Measurements from ENCODE around the gene FTCD.
A peak's percentile ranks its signal among the peaks of the same experiment; 100 is the strongest.
"Not testable (repeated sequence)": the region's sequence is repeated elsewhere in the genome, so short reads cannot be mapped to it uniquely, and the experiment has no call there.

FTCD gene

DNA sequence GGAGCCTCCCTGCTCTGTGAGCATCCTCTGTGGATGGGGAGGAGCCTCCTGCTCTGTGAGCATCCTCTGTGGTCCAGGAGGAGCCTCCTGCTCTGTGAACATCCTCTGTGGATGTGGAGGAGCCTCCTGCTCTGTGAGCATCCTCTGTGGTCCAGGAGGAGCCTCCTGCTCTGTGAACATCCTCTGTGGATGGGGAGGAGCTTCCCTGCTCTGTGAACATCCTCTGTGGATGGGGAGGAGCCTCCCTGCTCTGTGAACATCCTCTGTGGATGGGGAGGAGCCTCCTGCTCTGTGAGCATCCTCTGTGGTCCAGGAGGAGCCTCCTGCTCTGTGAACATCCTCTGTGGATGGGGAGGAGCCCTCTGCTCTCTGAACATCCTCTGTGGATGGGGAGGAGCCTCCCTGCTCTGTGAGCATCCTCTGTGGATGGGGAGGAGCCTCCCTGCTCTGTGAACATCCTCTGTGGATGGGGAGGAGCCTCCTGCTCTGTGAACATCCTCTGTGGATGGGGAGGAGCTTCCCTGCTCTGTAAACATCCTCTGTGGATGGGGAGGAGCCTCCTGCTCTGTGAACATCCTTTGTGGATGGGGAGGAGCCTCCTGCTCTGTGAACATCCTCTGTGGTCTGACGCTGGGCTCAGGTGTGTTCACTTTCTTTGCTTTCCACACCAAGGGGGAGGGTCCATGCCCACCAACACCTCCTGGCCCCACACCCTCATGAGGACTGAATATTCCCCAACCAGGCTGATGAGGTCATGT, 15.2 kb upstream of the FTCD start:
- DNase-seq (ENCODE audit: low spot score): not testable (repeated sequence)

DNA sequence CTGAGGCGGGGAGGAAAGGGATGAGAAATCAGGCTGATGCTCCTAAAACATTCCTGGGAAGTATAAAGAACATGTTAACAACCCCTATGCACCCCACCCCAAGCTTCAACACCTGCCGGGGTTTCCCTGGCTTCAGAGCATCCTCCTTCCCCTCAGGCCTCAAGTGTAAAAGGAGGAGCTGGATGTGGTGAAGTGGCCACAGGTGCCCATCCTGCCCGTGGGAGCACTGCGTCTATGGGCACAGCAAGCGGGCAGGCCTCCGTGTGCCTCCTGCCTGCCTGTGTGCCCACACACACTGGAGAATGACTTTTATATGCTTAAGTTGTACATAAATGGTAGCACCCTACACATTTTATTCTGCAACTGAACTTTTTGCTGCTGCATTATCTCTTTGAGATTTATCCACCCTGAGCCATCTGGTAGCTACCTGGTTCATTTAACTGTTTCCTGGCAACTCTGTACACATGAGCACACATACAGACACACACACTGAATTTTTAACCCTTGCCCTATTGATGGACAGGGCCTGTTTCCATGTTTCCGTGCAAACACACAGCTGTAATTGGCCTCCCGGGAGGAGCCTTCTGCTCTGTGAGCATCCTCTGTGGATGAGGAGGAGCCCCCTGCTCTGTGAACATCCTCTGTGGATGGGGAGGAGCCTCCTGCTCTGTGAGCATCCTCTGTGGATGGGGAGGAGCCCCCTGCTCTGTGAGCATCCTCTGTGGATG, 13.4 kb upstream of the FTCD start:
- no peak for DNase-seq (ENCODE audit: low spot score)

DNA sequence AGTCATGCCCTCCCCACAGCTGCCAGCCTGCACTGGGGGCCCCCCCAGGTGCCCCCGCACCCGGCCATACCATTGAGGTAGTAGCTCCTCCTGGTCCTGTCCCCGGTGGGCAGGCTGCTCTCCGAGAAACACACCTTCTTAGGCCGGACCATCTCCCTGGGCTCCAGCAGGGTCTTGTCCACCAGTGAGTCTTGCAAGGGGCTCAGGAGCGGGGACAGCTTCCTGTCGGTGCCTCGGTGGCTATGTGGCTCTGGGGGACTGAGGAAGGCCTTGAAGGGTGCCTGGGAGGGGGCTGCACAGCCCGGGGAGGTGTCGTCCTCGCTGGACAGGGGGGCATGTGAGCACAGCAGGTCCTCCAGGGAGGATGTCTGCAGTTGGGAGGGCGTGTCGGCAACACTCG, 12.9 kb upstream of the FTCD start:
- no peak for DNase-seq (ENCODE audit: low spot score)

DNA sequence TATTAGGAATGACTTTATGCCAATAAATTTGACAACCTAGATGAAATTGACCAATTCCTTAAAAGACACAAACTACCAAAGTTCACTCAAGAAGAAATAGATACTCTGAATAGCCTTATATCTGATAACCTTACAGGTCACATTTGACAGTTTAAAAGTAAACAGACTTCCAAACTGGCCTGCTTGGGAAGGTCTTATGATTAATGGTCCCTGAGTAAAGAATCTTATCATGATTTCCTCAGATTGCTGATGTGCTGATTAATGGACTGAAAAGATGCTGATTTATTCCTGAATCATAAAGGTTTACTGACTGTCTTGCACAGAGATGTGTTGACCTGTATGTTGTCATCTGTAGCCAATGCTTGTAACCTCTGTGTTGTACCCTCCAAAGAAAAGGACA, 9.7 kb upstream of the FTCD start:
- no peak for DNase-seq (ENCODE audit: low spot score)

DNA sequence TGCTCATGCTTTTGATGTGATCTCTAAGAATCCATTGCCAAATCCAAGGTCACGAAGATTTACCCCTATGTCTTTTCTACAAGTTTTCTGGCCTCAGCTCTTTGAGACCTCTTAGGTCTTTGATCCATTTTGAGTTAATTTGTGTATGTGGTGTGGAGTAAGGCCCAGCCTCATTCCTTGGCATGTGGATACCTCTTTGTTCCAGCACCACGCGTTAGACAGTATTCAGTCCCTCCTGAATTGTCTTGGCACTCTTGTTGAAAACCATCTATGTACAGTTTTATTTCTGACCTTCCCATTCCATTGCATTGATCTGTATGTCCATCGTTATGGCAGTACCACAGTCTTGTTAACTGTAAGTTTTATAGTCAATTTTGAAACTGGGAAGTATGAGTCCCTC, 8.0 kb upstream of the FTCD start:
- no peak for DNase-seq (ENCODE audit: low spot score)

DNA sequence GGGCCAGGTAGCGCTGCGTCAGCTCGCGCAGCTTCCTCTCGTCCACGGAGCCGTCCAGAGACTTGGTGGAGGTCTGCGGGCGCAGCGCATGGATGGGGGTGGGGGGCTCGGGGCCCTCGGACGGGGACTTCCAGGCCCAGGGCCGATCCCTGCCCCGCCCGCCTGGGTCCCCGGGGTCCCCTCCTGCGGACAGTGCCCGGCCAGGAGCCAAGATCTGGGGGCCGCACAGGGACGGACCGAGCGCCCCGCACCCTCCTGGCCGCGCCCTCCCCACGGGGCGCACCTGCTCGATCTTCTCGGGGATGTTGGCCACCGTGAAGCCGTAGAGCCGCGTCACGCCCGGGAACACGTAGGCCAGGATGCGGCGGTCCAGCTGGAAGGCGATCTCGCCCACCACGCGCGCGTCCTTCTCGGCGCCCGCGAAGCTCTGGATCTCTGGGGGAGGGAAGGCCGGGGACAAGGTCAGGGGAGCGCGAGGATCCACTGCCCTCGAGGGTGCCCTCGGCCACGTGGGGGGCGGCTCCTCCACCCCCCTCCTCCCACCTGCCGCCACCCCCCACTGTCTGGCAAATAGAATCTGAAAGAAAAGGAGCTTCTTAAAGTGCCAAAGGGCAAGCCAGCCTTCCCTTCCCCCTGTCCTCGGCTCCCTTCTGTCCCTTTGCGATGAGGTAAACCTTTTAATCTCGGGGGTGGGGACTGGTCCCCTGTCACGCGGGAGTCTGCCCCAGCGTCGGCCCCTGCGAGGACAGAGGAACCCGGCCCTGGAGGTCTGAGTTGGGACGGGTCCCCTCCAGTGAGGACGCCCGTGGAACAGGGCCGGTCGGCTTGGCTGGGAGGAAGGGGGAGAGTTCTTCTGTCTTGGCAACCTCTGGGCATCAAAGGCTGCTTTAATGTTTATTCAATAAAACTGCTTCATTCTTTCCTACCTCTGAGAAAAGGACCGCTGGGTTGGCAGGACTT, 6.5 kb upstream of the FTCD start:
- no peak for DNase-seq (ENCODE audit: low spot score)

DNA sequence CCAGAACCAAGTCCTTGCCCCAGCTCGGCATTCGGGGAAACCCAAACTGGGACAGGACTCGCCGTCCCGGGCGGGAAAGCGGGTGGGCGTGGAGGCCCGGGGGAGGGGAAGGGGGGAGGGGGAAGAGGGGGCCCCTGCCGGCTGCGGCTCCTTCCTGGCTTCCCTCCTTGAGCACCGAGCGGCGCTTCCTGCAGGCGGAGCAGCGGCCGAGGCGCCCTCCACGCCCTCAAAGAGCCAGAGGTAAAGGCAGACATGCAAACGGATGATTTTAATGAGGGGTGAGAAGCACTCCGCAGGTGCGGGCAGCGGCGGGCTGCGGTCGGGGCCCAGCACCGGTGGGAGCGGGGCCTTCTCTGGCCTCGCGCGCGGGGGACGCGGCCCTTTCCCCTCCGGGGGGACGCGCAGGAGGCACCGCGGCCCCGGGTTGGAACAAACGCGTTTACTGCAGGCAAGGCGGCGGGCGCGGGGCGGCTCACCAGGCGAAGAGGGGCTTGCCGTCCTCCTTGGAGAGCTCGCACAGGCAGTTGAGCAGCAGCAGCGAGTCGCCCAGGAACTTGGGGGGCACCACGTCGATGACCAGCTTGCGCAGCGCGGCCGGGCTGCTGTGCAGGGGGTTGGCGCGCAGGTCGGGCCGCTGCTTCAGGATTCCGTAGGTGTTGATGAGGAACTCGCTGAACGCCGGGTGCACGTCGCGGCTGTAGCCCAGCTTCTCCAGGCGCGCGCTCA, 5.7 kb upstream of the FTCD start:
- no peak for DNase-seq (ENCODE audit: low spot score)

DNA sequence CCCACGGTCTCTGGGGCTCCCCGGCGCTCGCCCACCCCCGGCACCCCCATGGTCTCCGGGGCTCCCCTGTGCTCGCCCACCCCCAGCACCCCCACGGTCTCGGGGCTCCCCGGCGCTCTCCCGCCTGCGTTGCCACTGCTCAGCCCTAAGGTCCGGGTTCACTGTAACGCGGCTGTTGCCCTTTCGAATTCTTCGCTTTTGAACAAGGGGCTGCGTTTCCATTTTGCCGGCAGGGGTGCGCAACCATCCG, 5.2 kb upstream of the FTCD start:
- no peak for DNase-seq (ENCODE audit: low spot score)

DNA sequence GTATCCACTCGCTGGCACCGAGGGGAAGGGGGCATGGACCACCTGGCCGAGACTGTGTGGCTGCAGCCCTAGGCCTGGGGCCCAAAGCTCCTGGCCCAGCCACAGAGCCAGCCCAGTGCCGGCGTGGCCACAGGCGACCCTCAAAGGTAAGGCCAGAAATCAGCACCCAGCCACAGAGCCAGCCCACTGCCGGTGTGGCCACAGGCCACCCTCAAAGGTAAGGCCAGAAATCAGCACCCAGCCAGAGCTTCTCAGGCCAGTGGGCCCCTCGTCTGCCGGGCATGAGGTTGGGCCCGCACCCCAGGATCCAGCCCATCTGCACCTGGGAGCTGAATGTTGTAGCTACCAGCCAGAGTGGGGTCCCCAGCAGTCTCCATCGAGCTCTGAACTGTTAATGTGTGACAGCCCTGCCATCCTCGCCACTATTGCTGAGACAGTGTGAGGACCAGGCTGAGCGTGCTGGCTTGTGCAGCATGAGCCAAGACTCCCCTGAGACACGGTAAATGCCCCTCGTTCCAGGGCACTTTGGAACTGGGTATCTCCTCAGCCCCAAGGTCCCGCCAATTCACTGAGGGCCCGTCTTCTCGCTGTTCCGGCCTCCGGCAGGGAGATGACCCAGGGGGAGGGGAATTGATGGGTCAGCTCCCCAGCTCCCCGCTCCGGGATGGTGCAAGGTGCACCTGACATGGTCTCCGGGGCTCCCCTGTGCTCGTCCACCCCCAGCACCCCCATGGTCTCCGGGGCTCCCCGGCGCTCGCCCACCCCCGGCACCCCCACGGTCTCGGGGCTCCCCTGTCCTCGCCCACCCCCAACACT, 4.7 kb upstream of the FTCD start:
- DNase-seq (ENCODE audit: low spot score): no peak

DNA sequence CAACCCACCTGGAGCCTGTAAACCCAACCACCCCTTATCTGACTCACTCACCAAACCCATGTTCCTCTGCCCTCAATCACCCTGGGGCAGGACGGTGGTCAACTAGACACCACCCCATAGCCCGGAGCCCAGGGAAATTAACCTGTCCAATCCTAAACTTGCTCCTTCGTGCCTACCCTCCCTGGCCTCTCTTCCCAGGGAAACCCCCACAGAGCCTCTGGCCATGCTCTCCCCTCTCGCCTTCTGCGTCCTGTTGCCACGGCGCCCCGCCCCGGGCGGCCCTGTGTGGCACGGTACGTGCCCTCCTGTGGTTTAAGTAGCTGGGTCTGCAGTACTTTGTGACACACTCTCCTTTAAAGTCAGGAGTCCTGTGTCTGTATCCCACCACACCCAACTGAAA, 4.0 kb upstream of the FTCD start:
- no peak for DNase-seq (ENCODE audit: low spot score)

DNA sequence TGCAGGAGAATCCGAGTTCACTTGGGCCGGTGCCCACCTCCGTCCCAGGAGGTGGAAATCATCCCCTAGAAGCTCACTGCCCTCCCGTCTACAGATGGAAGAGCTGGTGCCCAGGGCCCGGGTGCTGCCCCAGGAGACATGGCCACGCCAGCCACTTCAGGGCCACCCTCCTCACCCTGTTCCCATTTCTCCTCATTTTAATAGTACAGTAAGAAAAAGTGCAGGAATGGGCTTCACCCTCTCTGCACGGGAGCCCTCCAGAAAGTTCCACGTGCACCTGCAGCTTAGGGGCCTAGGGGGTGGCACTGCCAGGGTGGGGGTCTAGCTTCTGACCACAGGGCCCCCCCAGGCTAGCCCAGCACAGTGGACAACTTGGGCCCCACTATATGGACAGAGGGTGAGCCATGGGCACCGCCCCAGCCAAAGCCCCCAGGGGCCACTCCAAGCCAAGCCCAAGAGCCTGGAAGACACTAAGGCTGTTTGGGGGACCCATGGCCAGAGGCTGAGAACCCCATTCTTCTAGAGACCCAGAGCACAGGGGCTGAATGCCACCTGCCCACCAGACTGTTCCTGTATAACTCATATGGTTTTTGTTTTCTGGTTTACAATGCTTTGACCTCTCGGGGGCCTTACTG, 3.4 kb upstream of the FTCD start:
- no peak for DNase-seq (ENCODE audit: low spot score)

DNA sequence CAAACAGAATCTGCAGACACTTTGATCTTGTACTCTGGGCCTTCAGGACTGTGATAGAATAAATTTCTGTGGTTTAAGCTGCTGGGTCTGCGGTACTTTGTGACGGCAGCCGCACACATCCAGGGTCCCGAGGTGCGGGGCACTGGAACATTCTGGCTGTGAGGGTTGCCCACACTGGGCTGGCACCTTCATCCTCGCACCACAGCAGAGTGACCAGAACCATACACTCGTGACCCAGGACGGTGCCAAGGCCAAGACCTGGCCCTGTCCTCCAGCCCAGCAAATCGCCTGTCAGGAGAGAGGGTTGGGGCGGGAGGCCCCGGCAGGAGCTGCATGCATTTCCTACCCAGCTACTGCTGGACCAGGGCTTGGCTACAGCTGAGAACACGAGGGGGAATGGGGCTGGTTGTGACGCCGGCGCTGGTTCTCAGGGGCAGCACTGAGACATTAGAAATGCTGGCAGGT, 2.6 kb upstream of the FTCD start:
- DNase-seq (ENCODE audit: low spot score): no peak

DNA sequence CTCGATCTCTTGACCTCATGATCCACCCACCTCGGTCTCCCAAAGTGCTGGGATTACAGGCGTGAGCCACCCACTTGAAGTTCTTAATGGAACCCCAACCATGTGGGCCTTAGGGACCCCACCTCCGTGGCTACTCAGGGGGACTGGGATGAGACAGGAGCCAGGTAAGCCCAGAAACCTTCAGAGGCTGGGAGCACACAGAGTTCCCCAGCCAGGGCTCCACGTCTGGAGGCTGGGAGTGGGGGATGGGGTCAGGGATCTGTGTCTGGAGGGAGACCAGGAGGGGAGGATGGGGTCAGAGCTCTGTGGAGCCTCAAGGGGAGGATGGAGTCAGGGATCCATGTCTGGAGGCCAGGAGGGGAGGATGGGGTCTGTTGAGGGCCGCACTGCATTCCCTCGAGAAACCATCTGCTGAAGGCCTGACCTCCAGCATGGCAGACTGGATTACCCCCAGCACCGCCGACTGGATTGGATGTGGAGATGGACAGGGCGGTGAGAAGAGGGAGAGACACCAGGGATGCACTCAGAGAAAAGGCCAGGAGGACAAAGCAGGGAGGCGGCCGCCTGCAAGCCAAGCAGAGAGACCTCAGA, 2.1 kb upstream of the FTCD start:
- no peak for DNase-seq (ENCODE audit: low spot score)

DNA sequence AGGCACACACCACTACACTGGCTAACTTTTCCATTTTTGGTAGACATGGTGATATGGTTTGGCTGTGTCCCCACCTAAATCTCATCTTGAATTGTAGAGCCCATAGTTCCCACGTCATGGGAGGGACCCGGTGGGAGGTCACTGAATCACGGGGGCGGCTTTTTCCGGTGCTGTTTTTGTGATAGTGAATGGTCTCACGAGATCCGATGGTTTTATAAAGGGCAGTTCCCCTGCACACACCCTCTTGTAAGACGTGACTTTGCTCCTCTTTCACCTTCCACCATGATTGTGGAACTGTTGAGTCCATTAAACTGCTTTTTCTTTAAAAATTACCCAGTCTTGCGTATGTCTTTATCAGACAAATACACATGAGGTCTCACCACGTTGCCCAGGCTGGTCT, 1.3 kb upstream of the FTCD start:
- no peak for DNase-seq (ENCODE audit: low spot score)

DNA sequence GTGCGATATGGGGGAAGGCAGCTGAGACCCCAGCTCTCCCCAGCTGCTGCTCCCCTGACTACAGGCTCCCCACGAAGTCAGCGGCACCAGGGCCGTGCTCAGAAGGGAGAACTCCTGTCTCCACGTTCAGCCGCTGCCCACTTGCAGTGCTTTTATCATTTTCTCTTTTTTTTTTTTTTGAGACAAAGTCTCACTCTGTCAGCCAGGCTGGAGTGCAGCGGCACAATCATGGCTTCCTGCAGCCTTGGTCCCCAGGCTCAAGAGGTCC, 933 bp upstream of the FTCD start:
- DNase-seq (ENCODE audit: low spot score): no peak

DNA sequence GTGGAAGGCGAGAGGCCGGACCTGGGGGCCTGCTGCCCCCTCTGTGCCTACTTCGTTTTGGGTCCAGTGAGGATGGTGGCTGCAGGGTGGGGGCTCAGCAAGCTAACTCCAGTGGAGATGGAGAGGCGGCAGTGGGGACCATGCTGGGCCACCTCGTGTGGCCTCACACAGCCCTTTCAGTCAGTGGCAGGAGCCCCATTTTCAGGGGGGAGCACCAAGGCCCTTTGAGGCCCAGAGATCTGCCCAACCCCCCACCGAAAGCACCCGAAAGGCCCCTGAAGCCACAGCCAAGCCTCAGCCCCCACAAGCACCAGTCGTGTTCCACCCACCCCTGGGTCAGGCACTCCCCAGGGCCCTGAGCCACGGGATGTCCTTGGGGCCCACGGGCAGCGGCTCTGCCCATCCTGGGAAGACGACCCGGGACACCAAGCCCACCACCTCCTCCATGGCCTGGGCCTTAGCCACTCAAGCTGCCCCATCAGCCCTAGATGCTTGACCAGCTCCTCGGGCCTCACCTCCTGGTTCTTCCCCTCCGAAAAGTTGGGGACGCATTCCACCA, 345 bp downstream of the FTCD start:
- DNase-seq (ENCODE audit: low spot score): no peak

DNA sequence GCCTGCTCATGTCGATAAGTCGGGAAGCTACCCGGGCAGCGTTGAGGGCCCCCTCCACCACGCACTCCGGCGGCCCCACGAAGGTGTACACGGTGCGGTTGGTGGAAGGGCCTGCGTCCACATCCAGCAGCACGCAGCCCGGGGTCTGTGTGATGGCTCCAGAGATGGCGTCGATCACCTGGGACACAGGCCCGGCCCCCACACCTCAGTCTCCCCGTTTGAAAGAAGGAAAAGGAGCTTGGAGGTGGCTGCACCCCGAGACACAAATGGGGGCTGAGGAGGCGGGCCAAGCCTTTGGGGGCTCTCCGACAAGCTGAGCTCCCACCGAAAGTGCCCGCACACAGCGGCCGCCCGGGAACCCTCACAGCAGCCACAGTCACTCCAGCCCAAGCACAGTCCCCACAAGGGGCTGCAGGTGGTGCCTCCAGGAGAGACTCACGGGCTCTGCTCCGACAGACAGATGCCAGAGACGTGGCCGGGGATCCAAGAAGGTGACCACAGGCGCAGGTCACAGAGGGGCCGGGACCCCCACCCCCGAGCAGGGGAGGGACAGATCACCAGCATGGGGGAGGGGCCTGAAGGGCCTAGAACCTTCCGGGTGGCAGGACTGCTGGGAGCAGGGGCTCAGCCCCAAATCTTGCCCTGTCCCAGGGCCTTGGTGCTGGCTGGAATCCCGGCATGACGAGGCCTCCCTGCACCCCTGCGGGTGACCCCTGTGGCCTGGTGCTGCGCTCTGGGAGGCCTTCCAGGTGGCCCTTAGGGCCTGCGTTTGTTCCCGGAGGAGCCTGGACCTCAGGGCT, 1.0 kb downstream of the FTCD start:
- no peak for DNase-seq (ENCODE audit: low spot score)

DNA sequence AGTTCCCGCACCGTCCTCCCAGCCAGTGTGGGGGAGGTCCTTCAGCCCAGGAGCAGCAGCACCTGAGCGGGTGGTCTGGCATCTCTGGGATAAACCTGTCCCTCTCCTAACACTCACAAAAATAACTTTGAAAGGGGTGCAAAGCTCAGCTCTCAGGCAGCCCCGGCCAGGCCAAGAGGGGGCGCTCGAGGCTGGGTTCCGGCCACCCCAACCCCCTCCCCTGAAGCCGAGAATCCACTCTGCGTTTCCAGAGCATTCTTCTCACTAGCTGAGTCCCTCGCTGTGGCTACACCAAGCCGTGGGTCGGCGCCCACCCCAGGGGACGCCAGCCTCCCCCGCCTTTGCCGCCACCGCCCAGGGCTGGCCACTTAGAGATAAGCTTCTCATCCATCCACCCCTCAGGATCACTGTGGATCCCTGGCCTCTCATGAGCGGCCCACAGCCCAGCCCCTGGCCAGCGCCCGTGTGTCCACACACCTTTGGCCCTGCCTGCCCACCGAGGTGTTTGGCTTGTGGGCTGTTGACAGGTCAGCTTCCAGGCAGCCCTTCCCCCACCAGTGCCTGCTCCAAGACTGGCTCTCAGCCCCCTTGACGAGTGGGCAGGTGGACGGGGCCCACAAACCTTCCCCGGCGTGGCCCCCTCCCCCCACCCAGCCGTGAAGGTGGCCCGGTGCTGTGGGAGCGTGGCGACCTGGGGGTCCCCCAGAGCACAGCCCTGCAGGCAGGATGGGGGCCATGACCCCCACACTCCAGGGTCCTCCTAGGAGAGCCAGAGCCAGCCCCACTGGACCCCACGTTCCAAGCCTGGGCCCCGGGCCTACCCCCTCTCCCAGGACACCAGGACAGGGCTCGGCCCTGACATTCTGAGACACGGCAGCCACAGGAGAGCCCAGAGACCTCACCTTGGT, 1.9 kb downstream of the FTCD start:
- DNase-seq (ENCODE audit: low spot score): peak; percentile 59

DNA sequence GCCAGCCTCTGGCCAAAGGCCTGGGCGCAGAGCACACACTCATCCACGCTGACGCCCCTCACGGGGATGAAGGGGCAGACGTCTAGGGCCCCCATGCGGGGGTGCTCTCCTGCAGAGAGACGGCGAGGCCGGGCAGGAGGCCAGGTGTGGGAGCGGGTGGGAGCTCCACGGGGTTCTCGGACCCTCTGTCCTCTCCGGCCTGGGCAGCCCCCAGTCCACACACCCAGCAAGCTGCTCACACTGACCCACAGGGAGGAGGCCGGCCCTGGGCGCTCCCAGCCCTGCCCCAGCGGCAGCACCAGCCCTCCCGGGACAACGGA, 2.5 kb downstream of the FTCD start:
- DNase-seq (ENCODE audit: low spot score): no peak
